OCI-LY1 (cell line): ENCODE measurements around the gene GNPTG.

Experiments used
- H2AFZ ChIP-seq: fragments of 200-600 bp; sonication (generic), shearing (Covaris generic); 2 replicates; pipeline ENCODE4 v1.6.0; 2014; ENCODE audit warnings: antibody characterized with exemption, mild to moderate bottlenecking, low read length
- H3F3A ChIP-seq: fragments of 200-600 bp; sonication (generic), shearing (Covaris generic); 2 replicates; pipeline ENCODE4 v1.6.0; 2014; ENCODE audit warnings: mild to moderate bottlenecking, antibody characterized with exemption, low read length, moderate library complexity; ENCODE audit not compliant: insufficient read depth
- H3K27ac ChIP-seq: fragments of 200-600 bp; sonication (generic); 2 replicates; pipeline ENCODE4 v1.5.1; 2014; ENCODE audit warnings: low read length, mixed run types, mild to moderate bottlenecking, low read depth; ENCODE audit not compliant: poor library complexity, severe bottlenecking
- H3K27me3 ChIP-seq: fragments of 200-600 bp; sonication (generic); 2 replicates; pipeline ENCODE4 v1.6.0; 2014; ENCODE audit warnings: antibody characterized with exemption, mild to moderate bottlenecking, low read length, moderate library complexity; ENCODE audit not compliant: insufficient read depth
- H3K36me3 ChIP-seq: fragments of 200-600 bp; sonication (generic); 2 replicates; pipeline ENCODE4 v1.6.1; 2014; ENCODE audit warnings: mild to moderate bottlenecking, antibody characterized with exemption, low read length, moderate library complexity, mixed read lengths; ENCODE audit not compliant: insufficient read depth
- H3K4me1 ChIP-seq: fragments of 200-600 bp; sonication (generic); 2 replicates; pipeline ENCODE4 v1.5.1; 2014; ENCODE audit warnings: mild to moderate bottlenecking, low read length, moderate library complexity; ENCODE audit not compliant: insufficient read depth, severe bottlenecking
- H3K4me2 ChIP-seq: fragments of 200-600 bp; sonication (generic), shearing (Covaris generic); 2 replicates; pipeline ENCODE4 v1.6.1; 2014; ENCODE audit warnings: low read length
- H3K4me3 ChIP-seq: fragments of 200-600 bp; sonication (generic); 2 replicates; pipeline ENCODE4 v1.5.1; 2014; ENCODE audit warnings: low read length, low read depth, mild to moderate bottlenecking, mixed read lengths; ENCODE audit not compliant: poor library complexity, severe bottlenecking
- H3K79me2 ChIP-seq: fragments of 200-600 bp; shearing (Covaris generic); 2 replicates; pipeline ENCODE4 v1.6.1; 2016; ENCODE audit warnings: mixed run types, low read length, mixed read lengths; ENCODE audit not compliant: insufficient read depth
- H3K9ac ChIP-seq: fragments of 200-600 bp; sonication (generic), shearing (Covaris generic); 2 replicates; pipeline ENCODE4 v1.6.1; 2014; ENCODE audit warnings: mild to moderate bottlenecking, low read length, mixed read lengths
- H3K9me2 ChIP-seq: fragments of 200-600 bp; sonication (generic), shearing (Covaris generic); 2 replicates; pipeline ENCODE4 v1.6.1; 2014; ENCODE audit warnings: low read depth, mild to moderate bottlenecking, low read length, mixed read lengths
- H3K9me3 ChIP-seq: fragments of 200-600 bp; shearing (Covaris generic); 2 replicates; pipeline ENCODE4 v1.6.1; 2014; ENCODE audit warnings: low read length, mixed read lengths
- H4K20me1 ChIP-seq: fragments of 200-600 bp; sonication (generic), shearing (Covaris generic); 2 replicates; pipeline ENCODE4 v1.6.0; 2016; ENCODE audit warnings: mild to moderate bottlenecking, low read length; ENCODE audit not compliant: insufficient read depth
- CTCF ChIP-seq: fragments of 200-600 bp; sonication (generic), shearing (Covaris generic); IDR thresholded peaks from 2 replicates; pipeline ENCODE4 v1.5.1; 2017; ENCODE audit warnings: mild to moderate bottlenecking, antibody characterized with exemption, low read length, moderate library complexity, mixed read lengths
- EZH2 ChIP-seq: fragments of 200-600 bp; sonication (generic), shearing (Covaris generic); IDR thresholded peaks from 2 replicates; pipeline ENCODE4 v1.8.0; 2017; ENCODE audit warnings: borderline replicate concordance, mixed run types, mild to moderate bottlenecking, antibody characterized with exemption, low read length, moderate library complexity, mixed read lengths

GNPTG gene

GRCh38 chr16:1334739-1335138, 17.0 kb upstream of the GNPTG start:
- Histone ChIP-seq H3K27me3 (peaks cover 16% of the 10 kb centered on the region; the same call in 1 of the 2 replicates), H4K20me1 (no peaks in the 10 kb centered on the region), H3K79me2 (no peaks in the 10 kb centered on the region), H3K4me1 (peaks cover 37% of the 10 kb centered on the region), H3K36me3 (no peaks in the 10 kb centered on the region), H3K27ac (no peak overlapping the region), H3K9ac (no peak overlapping the region), H3K9me3 (no peaks in the 10 kb centered on the region), H3F3A (no peaks in the 10 kb centered on the region; the same call in 1 of the 2 replicates), H3K4me3 (no peak overlapping the region), H2AFZ (no peak overlapping the region), H3K9me2 (no peaks in the 10 kb centered on the region), H3K4me2 (no peak overlapping the region)
- no peak for TF ChIP-seq EZH2
- no peak for TF ChIP-seq CTCF

GRCh38 chr16:1335211-1335971, 16.3 kb upstream of the GNPTG start:
- Histone ChIP-seq H4K20me1 (no peaks in the 10 kb centered on the region), H3K27me3 (peaks cover 16% of the 10 kb centered on the region; the same call in 1 of the 2 replicates), H3K9me2 (no peaks in the 10 kb centered on the region), H3K4me3 (no peak overlapping the region), H3K36me3 (no peaks in the 10 kb centered on the region), H3K27ac (no peak overlapping the region), H3K4me1 (peaks cover 37% of the 10 kb centered on the region), H3F3A (no peaks in the 10 kb centered on the region; the same call in 1 of the 2 replicates), H2AFZ (no peak overlapping the region), H3K9me3 (no peaks in the 10 kb centered on the region), H3K79me2 (no peaks in the 10 kb centered on the region), H3K4me2 (no peak overlapping the region), H3K9ac (no peak overlapping the region)
- TF ChIP-seq EZH2 (no peak), CTCF (no peak)

- Histone ChIP-seq H3K36me3 (no peaks in the 10 kb centered on the region), H3K27me3 (peaks cover 16% of the 10 kb centered on the region; the same call in 1 of the 2 replicates), H3K4me1 (peaks cover 33% of the 10 kb centered on the region), H3K79me2 (no peaks in the 10 kb centered on the region), H3K27ac (no peak overlapping the region), H2AFZ (no peak overlapping the region), H4K20me1 (no peaks in the 10 kb centered on the region), H3K4me3 (no peak overlapping the region), H3F3A (no peaks in the 10 kb centered on the region; the same call in 1 of the 2 replicates), H3K9me3 (no peaks in the 10 kb centered on the region), H3K4me2 (no peak overlapping the region), H3K9ac (no peak overlapping the region), H3K9me2 (no peaks in the 10 kb centered on the region)
- TF ChIP-seq CTCF (0 out of 2 replicates have a peak, but pooled peaks have one; percentile 12), EZH2 (no peak)
Observed at GRCh38 chr16:1335996-1336395, 15.7 kb upstream of the GNPTG start.
